Upper lobe of left lung (tissue), 6 donors: ENCODE results near the gene NEDD4L. TPM values are rescaled to one million over a fixed set of nuclear protein-coding genes. Genes with fewer than 3 reads are reported as not detected.

ENCODE experiments used
- ATAC-seq, 2 donors: fragments of 200-7000 bp; cut with Tn5 transposase; one replicate each; pipeline ENCODE4 v1.9.1; 2022; ENCODE audit warnings: mild to moderate bottlenecking in 2 of 2, moderate library complexity in 2 of 2; ENCODE audit not compliant: low FRiP score in 2 of 2
- DNase-seq, 2 donors: peaks; one replicate each; pipeline ENCODE4 v3.0.0-alpha.2; 2019 to 2020
- H3K27ac ChIP-seq, 4 donors: fragments of 200-600 bp; sonication (generic); one replicate each; pipeline ENCODE4 v1.5.1; 2016 to 2019
- H3K27me3 ChIP-seq, 4 donors: fragments of 200-600 bp; sonication (generic); one replicate each; pipeline ENCODE4 v1.5.1; 2017 to 2019
- H3K36me3 ChIP-seq, 4 donors: fragments of 200-600 bp; sonication (generic); one replicate each; pipeline ENCODE4 v1.5.1; 2016 to 2019
- H3K4me1 ChIP-seq, 4 donors: fragments of 200-600 bp; sonication (generic); one replicate each; pipeline ENCODE4 v1.5.1; 2018 to 2019
- H3K4me3 ChIP-seq, 4 donors: fragments of 200-600 bp; sonication (generic); one replicate each; pipeline ENCODE4 v1.5.1; 2017 to 2019; ENCODE audit warnings: mild to moderate bottlenecking in 2 of 4, moderate library complexity in 1 of 4
- H3K9me3 ChIP-seq, 4 donors: fragments of 200-600 bp; sonication (generic); one replicate each; pipeline ENCODE4 v1.5.1; 2018 to 2019
- CTCF ChIP-seq, 6 experiments: fragments of 450-650 bp in 4 of 6; fragments of 200-600 bp in 2 of 6; sonication (generic) in 2 of 6; IDR thresholded peaks; one replicate each; pipeline ENCODE4 v1.5.1; 2016 to 2019; ENCODE audit warnings: antibody characterized with exemption in 6 of 6
- EP300 ChIP-seq, 4 donors: sonication (generic); formaldehyde crosslinking; IDR thresholded peaks; one replicate each; pipeline ENCODE4 v1.5.1; 2017; ENCODE audit warnings: antibody characterized with exemption in 4 of 4, control low read depth in 2 of 4
- POLR2A ChIP-seq, 4 donors: fragments of 450-650 bp; IDR thresholded peaks; one replicate each; pipeline ENCODE4 v1.5.1; 2016 to 2017; ENCODE audit warnings: antibody characterized with exemption in 4 of 4, mild to moderate bottlenecking in 2 of 4
- POLR2AphosphoS5 ChIP-seq, 2 donors: sonication (generic); formaldehyde crosslinking; IDR thresholded peaks; one replicate each; pipeline ENCODE4 v1.5.1; 2017; ENCODE audit warnings: antibody characterized with exemption in 2 of 2
- WGBS, 2 donors: methylation state at CpG; one replicate each; pipeline ENCODE4 v1.1.5; 2017 to 2018; 5-methylcytosine and 5-hydroxymethylcytosine counted together
- total RNA-seq, 6 donors: library from RNA; depleted of rRNA in 4 of 6; stranded (reverse); fragments of >200 nt in 4 of 6; gene quantifications; one replicate each; pipeline versions ENCODE4 v1.1.0 to v1.2.1, GENCODE V29; 2016 to 2021
- donor health status: DM: no; HTN: no; CAD: no; lungs with moderate emphysema.
- donor health status: DM: no; HTN: yes; CAD: no; lungs with severe emphysema.

NEDD4L gene
- total RNA-seq, 6 donors from 2014 or later = 148 to 491 (median 300) TPM

- Histone ChIP-seq H3K36me3 (peaks cover 3 to 37% (median 13%) of the 10 kb centered on the region in 4 donors), H3K27me3 (no peaks in the 10 kb centered on the region), H3K27ac (no peak overlapping the region), H3K9me3 (no peaks in the 10 kb centered on the region), H3K4me1 (peaks cover 0 to 16% (median 5%) of the 10 kb centered on the region in 4 donors), H3K4me3 (no peak overlapping the region)
- ATAC-seq (no peak), DNase-seq (no peak)
- 77 to 86% methylated on average over 3 of the region's 3 CpGs for WGBS, 2 donors
- no peak for TF ChIP-seq CTCF (IDR thresholded peaks at IDR 0.05)
- no peak for TF ChIP-seq EP300 (IDR thresholded peaks at IDR 0.05)
These were observed 294.1 kb downstream of the NEDD4L start for GRCh38 chr18:58338141-58338540.

DNA sequence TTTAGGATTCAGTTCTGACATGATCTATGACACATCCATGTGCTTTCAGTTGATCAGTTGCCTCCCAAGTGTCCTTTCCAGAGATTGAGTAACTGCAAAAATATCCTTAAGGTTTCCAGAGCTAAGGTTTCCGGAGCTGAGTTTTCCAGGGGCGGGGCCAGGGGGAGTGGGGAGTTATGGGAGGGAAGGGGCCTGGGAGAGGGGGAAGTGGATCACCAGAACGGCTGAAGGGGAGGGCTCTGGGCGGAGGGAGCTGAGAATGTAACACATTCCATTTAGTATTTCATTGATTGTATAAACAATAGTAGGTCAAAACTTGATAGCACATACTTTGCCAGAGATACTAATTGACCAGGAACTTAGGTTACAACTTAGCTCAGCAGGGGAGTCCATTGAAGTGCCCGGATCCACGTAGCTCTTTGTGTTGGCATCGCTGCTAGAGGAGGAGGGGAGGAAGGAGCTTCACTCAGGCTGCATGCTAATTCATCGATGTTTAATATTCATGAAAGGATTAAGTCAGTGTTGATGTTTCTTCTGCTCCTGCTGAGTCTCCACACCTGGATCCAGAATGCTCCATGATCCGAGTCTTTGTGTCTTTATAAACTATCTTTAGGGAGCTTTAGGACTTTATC, 295.1 kb downstream of the NEDD4L start:
- Histone ChIP-seq H3K4me3 (no peak overlapping the region), H3K4me1 (peaks cover 0 to 16% (median 5%) of the 10 kb centered on the region in 4 donors), H3K27me3 (no peaks in the 10 kb centered on the region), H3K9me3 (no peaks in the 10 kb centered on the region), H3K36me3 (peaks cover 3 to 38% (median 8%) of the 10 kb centered on the region in 4 donors), H3K27ac (no peak overlapping the region)
- DNase-seq = no peak
- TF ChIP-seq EP300 (IDR thresholded peaks at IDR 0.05) = no peak
- TF ChIP-seq CTCF (IDR thresholded peaks at IDR 0.05) = no peak
- TF ChIP-seq POLR2A (IDR thresholded peaks at IDR 0.05) = no peak
- no peak for TF ChIP-seq POLR2AphosphoS5 (IDR thresholded peaks at IDR 0.05)
- peak in 1 of 2 donors; percentile 45 for ATAC-seq
- 40 to 42% methylated on average over 9 of the region's 9 CpGs for WGBS, 2 donors

DNA sequence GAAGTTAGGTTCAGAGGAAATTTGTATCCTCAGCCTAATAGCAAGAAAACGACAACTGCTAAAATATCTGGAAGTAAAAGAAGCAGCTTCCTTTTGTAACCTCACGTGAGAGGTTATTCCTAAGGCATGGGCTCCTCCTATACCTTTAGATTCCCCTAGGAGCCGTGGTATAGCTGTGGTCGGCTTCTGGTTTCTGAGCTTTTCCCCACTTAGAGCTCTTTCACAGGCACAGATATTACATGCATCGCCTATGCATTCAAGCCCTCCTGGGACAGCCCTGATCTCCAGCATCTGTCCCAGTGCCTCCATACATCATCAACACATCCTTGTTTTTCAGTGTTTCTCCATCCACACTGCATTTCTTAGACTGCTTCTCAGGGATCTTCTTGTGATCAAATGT, 295.9 kb downstream of the NEDD4L start:
- no peaks in the 10 kb centered on the region for H3K9me3 ChIP-seq
- TF ChIP-seq POLR2A (IDR thresholded peaks at IDR 0.05) (no peak), CTCF (IDR thresholded peaks at IDR 0.05) (no peak), EP300 (IDR thresholded peaks at IDR 0.05) (no peak), POLR2AphosphoS5 (IDR thresholded peaks at IDR 0.05) (no peak)
- peaks cover 3 to 36% (median 6%) of the 10 kb centered on the region in 4 donors for H3K36me3 ChIP-seq
- ATAC-seq (no peak), DNase-seq (no peak)
- 79 to 87% methylated on average over 5 of the region's 5 CpGs for WGBS, 2 donors
- H3K4me3 ChIP-seq = no peak overlapping the region
- peaks cover 0 to 16% (median 5%) of the 10 kb centered on the region in 4 donors for H3K4me1 ChIP-seq
- H3K27ac ChIP-seq = no peak overlapping the region
- no peaks in the 10 kb centered on the region for H3K27me3 ChIP-seq

- Histone ChIP-seq H3K4me1 (peaks cover 0 to 16% (median 4%) of the 10 kb centered on the region in 4 donors), H3K36me3 (peaks cover 3 to 28% (median 7%) of the 10 kb centered on the region in 4 donors), H3K27ac (no peak overlapping the region), H3K27me3 (no peaks in the 10 kb centered on the region), H3K9me3 (no peaks in the 10 kb centered on the region), H3K4me3 (no peak overlapping the region)
- ATAC-seq (no peak), DNase-seq (no peak)
- TF ChIP-seq EP300 (IDR thresholded peaks at IDR 0.05) (no peak), CTCF (IDR thresholded peaks at IDR 0.05) (no peak), POLR2AphosphoS5 (IDR thresholded peaks at IDR 0.05) (no peak), POLR2A (IDR thresholded peaks at IDR 0.05) (no peak)
- 64 to 72% methylated on average over 8 of the region's 8 CpGs for WGBS, 2 donors
These were observed 297.9 kb downstream of the NEDD4L start for GRCh38 chr18:58341916-58342315.
